Measurements from ENCODE around the gene TARBP1.
"Not testable (repeated sequence)": the region's sequence is repeated elsewhere in the genome, so short reads cannot be mapped to it uniquely, and the experiment has no call there.

The TARBP1 gene

DNA sequence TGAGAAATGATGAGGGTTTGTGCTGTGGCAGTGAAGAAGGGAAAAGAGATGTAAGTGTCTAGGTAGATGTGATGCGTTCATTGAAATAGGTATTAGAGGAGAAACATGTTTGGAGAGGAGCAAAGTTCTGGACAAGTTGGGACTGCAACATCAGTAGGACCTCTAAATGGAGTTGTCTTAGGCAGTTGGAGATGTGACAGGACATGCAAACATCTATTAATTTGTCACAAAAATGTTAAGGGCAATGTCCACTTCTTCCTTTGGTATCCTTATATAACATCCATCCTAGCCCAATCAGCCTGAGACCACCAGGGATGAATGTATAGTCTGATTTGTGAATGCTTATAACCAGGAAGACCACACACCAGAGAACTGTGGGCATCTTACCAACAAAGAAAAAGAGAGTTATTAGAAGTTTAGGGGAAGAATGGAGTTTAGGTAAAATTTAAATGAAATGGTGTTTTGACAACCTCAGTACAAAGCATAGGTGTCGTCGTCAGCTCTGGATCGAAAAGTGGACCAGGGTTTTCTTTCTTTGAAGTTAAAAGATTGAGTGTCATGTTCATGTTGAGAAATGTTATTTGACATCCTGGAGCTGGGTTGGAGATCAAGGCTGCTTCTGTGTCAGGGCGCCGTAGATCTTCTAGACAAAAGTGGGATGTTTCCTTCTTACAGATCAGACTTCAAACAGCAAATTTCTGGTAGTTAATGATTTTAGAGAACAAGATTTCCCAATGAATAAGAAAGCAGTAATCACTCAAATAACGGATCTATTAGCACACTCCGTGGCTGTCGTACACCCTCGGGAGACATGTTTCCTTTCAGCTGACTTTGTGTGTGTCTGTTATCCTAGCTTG lies 97.1 kb downstream of the TARBP1 start:
- DNase-seq = no peak

DNA sequence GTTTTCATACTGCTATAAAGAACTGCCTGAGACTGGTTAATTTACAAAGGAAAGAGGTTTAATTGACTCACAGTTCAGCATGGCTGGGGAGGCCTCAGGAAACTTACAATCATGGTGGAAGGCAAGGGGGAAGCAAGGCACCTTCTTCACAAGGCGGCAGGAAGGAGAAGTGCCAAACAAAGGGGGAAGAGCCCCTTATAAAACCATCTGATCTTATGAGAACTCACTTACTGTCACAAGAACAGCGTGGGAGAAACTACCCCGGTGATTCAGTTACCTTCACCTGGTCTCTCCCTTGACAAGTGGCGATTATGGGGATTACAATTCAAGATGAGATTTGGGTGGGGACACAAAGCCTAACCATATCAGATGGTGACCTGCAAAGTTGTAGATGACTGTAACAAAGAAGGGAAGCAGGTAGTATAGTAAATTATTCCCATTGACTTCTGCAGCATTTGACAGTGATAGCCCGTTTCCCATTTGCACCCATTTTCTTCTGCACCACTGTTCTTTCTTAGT lies 99.3 kb downstream of the TARBP1 start:
- not testable (repeated sequence) for DNase-seq

DNA sequence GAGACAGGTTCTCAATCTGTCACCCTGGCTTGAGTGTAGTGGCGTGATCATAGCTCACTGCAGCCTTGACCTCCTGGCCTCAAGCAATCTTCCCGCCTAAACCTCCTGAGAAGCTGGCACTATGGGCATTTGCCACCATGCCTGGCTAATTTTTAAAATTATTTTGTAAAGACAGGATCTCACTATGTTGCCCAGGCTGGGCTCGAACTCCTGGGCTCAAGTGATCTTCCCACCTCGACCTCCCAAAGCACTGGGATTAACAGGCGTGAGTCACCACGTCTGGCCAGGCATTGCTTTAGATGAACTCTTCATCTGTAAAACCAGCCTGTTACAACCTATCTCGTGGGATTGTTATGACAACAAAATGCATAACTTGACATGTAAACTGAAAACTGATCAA lies 103.3 kb downstream of the TARBP1 start:
- no peak for DNase-seq

DNA sequence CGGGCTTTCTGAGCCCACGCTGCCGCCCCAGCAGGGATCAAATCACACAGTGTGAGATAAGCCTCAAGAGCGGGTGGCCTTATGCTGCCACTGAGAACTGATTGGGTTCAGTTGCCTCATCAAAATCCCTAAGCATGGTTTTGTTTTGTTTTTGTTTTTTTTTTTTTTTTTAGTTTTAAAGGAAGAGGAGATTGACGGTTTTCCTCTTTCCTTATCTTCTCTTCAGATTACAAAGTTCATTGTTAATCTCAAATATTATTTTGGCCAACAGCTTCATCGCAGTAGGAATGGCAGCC lies 105.1 kb downstream of the TARBP1 start:
- DNase-seq = no peak

DNA sequence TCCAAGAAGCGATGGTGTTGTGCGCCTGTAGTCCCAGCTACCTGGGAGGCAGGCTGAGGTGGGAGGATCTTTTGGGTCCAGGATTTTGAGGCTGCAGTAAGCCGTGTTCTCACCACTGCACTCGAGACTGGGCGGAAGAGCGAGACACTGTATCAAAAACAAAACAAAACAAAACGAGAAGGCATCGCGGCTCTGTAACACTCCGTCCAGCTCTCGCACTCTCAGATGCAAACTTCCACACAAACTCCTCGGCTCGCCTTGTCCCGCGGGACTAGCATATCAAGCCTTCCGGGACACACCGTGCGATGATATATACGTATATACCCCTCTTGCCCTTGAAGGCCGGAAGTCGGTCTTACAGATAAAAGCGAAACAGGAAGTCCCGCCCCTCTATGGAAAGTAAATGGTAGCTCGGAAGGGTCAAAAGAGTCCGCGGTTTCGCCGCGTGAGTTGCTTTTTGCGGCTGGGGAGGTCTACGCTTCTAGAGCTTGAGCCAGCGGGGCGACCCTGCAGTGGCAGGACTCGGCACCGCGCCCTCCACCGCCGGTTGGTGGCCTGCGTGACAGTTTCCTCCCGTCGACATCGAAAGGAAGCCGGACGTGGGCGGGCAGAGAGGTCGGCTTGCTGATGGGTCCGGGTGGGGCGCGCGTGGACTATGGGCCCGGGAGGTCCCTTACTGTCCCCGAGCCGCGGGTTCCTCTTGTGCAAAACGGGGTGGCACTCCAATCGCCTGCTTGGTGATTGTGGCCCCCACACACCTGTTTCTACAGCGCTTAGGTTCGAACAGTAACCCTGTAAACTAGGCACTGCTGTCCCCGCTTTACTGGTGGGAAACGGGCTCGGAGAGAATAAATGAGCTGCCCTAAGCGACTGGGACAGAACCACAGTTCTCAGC lies 105.7 kb downstream of the TARBP1 start, which contains the start of gene COA6:
Gene COA6, plus strand, starts transcription at position 393 of the 895 bp plus-strand sequence. Its CDS starts 11 bp downstream, at position 404.
- DNase-seq = peak; percentile 96

DNA sequence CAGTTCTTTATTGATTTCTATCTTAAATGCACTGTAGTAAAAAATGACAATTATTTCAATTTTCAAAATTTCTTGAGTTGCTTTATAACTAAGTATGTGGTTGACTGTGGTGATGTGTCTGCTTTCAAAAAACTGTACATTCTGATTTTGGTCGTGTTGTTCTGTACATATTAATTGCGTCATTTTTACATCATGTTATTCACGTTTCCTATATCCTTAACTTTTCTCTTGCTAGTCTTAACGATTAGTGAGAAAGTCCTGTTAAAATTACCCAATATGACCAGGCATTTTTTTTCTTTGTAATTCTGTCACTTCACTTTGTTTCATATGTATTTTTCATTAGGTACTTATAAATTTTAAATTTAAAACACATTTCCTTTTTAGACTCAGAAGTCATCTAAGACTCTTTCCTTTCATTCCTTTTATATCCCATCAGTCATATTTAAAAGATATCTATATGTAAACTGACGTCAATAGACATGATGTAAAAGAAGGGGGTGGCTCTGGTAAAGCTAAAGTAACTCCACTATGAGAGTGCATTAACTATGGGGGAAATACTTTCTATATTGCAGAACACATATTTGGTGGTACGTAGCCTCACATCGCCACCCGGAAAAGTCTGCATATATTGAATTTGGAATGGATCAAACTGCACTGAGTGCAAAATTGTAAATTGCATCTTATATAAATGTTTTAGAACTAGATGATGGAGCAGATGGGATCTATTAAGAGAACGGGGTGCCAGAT lies 106.8 kb downstream of the TARBP1 start:
- DNase-seq = peak; percentile 11

DNA sequence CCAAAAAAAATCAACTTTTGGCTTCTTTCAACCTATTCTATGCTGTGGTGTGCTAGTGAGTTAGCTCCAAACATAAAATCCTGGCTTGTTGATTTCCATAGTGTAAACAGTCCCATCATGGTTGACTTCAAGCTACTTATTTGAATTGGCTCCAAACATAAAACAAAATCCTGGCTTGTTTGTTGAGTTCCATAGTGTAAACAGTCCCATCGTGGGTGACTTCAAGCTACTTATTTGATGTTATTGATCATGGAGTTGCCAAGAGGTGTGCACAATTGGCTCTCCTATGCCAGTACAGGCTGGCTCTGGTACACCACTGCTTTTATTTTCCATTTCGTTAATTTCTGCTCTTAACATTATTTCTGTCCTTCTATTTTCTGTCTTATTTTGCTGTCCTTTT lies 107.6 kb downstream of the TARBP1 start:
- DNase-seq = no peak

DNA sequence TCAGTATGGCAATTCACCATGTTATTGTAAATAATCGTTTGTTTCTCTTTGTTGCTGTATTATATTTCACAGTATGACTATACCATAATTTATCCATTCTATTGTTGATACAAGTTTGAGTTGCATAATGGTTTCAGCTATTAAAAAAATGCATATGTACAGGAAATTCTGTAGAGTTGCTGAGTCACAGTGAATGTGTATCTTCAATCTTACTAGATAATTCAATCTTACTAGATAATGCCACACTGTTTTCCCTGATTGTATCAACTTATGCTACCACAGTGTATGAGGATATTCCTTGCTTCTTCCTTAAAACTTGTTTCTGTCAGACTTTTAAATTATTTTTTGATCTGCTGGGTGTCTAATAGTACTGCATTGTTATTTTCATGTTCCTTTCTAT lies 109.2 kb downstream of the TARBP1 start:
- DNase-seq = no peak

DNA sequence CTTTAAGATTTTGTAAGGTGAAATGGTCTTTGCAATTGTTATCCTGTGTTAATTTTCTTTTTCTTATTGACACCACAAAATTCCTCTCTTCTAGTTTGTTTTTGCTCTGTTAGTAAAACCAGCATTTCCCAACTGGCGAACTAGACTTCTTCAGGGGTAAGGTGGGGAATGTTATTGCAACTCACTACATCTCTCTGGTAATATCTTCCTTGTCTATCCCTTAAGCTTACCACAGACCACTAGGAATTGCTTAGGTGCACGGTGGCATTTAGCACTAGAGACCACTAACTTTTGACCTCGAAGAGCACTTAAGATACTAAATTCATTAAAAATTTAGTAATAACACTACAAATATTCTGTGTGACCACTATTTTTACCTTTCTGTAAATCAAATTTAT lies 109.9 kb downstream of the TARBP1 start:
- no peak for DNase-seq

DNA sequence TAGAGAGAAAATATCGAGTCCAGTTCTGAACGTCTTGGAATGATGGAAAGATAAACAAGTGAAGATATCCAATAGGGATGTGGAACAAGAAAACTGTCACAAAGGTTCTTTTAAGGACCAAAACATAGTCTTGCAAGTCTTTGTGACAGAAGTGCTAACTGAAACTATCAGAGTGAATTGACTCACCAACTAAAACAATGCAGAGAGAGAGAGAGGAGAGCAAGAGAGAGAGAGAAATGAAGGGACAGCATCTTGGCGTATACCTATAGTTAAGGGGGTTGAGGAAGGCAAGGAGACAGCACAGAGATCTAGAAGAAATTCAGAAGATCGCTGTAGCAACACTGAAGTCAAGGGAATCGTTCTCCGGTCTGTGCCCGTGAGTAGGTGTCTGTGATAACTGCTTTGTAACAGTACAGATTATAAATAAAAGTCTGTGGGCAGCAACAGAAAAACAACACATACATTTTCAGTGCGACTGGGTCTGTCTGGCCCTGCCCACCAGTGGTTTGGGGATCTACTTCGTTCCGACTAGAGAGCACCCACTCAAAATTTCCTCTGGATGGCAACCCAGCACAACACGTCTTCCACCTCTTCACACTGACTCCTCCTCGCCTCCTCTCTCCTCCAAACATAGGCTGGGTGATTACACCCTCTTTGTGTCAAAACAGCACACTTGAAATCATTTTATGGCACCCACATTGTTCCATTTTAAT lies 110.5 kb downstream of the TARBP1 start:
- DNase-seq = no peak

DNA sequence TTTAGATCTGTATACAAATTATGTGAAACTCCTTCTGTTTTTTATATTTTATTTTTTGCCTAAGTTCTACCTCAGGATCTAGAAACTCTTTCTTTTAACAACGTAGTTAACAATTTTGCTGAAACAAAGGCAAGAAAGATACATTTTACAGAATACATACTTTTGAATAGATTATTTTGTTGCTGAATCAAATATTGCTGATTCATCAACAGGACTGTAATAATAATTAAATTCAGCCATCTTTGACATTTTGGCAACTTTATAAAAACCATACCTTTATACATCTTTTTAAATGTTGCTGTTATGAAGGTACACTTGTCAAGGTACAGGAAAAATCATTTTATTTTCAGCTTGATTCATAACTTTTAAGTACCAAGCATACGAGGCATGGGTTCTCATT lies 116.4 kb downstream of the TARBP1 start:
- DNase-seq = no peak

DNA sequence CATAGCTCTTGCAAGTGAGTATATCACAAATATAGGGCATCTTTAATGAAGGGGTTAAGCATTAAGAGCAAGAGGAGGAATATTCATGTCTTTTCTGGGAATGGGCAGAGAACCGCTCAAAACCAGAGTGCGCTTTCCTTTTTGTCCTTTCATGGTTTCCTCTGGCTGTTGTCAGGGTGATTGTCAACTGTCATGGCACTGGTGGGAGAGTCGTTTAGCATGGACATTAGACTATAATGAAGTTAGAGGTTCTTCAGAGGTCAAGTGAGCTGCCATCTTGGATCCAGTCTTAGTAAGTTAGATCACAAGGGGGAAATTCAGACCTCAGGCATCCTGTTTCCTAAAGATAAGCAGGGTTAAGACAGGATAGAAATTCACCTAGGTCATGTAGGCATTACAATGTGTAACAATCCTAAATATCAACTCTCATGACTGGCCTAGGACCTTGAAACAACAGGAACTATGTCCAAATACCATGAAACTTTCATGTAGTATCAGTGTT lies 117.8 kb downstream of the TARBP1 start:
- DNase-seq = no peak

DNA sequence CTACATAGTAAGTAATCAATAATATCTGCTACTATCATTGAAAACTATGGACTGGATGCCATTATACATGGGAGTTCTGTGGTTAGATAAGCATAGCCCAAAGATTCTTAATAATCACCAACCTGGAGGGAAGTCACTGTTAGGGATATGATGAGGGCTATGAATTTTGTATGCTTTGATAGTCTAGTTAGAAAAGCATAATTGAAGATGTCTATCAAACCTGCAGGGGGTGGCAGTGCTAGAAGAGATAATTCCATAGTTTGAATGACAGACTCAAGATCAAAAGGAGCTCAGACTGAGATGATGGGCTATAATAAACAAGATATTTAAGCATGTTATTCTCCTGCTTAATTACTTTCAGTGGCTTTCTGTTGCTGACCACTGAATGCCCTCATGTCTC lies 121.1 kb downstream of the TARBP1 start:
- DNase-seq = peak; percentile 48

DNA sequence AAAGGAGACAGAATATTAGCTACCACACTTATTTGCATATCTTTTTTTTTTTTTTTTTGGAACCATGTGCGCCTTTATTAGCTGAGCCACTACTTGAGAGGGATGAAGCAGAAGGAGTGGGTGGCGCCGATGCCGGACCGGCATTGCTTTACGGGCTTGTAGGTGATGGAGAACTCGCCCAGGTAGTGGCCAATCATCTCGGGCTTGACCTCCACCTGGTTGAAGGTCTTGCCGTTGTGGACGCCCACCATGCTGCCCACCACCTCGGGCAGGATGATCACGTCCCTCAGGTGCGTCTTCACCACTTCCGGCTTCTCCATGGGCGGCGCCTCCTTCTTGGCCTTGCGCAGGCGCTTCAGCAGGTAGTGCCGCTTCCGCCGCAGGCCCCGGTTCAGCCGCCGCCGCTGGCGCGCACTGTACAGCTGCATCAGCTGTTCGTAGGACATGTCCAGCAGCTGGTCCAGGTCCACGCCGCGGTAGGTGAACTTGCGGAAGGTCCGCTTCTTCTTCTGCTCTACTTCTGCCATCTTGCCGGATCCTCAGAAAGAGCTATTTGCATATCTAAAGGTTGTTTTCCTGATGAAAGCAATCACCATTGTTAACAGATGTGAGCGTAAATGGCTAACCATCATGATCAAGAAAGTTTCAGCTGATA lies 122.2 kb downstream of the TARBP1 start:
- peak; percentile 18 for DNase-seq

DNA sequence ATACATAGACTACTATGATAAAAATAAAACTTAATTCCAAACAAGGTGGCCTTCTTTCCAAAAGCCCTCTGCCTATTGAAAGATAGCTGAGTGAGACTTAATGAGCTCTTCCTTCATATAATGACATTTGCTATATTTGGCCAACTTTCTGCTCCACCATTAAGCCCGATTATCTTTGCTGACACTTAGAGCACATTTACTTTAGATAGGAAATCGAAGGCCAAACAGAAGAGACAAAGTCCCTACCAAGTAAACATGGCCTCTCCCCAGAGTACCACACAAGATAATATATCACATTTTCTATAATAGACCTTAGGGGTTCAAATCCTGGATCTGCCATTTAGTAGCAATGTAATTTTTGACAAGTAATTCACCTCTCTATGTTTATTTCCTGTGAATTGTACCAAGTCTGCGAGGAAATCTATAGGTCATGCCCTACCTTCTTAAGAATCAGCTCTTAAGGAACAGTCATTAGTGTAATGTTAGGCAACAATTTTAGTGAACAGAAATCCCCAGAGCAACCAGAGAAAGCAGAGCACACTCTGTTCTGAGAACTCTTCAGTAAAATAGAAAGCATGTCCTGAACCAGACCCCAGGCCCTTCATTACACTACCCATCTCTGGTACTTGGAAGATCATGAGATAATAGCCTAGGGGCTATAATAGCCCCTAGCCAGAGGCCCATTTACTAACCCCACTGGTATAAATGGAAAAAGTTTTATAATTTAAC lies 123.0 kb downstream of the TARBP1 start:
- peak; percentile 9 for DNase-seq

DNA sequence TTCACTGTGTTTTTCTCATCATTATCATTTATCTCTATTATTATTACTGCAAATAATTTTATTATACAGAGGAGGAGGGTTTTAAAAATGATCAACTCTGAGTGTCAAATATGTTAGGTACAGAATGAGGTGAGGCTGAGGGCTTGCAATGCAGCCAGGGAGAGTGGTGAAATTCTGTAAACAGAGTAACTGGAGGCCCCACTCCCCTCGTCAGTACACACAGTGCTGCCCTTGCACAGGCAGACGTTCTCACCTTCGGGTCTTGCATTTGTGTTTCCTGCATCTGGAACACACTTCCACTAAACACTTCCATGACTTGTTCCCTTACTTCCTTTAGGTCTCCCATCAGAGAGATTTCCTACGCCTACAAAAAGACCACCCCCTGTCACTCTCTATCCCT lies 130.0 kb downstream of the TARBP1 start:
- DNase-seq = no peak

DNA sequence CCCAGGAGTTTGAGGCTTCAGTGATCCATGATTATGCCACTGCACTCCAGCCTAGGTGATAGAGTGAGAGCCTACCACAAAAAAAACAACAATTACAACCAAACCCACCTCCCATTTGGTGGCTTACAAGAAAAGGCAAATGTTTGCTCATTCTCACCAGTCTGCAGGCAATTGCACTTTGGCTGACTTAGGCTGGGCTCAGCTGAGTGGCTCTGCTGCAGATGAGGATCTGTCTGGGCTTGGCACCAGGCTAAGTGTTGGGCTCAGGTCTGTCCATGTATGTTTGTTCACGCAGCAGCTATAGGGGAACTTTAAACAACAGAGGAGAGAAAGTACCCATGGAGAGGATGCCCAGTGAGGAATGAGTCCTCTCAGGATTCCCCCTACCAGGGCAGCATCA lies 133.7 kb downstream of the TARBP1 start:
- DNase-seq = no peak

DNA sequence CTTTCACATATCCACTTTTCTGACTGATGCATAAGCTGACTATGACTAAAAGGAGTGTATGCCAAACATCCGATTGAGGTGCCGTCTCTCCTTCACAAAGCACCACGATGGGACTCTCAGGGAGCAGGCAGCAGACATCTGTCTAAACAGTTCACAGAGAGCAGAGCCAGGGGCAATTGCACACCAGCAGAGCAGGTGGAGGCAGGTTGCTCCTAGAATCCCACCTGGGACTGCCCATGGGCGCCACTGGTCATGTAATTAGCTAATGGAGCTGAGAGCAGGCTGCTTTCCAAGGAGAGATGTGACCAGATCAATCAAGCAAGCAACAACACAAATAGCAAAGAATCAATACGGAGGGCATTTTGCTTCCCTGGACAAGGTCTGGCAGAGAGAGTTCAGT lies 136.2 kb downstream of the TARBP1 start:
- DNase-seq = no peak
